IMR-90 (cell line): ENCODE data around the gene MAMLD1.

ENCODE experiments used
- CEBPB ChIP-seq: IDR thresholded peaks from 2 replicates; pipeline ENCODE4 v1.6.1; 2012; ENCODE audit warnings: low read depth, low read length, improper control_type of control experiment
- CTCF ChIP-seq: conservative IDR thresholded peaks from 2 replicates; pipeline ENCODE4 v1.5.1; 2012; ENCODE audit warnings: mild to moderate bottlenecking, low read depth, low read length, improper control_type of control experiment
- MAFK ChIP-seq: IDR thresholded peaks from 2 replicates; pipeline ENCODE4 v1.6.1; 2012; ENCODE audit warnings: low read depth, low read length, improper control_type of control experiment
- MAZ ChIP-seq: IDR thresholded peaks from 2 replicates; pipeline ENCODE4 v1.6.1; 2012; ENCODE audit warnings: low read depth, mild to moderate bottlenecking, low read length, improper control_type of control experiment, moderate library complexity, borderline replicate concordance
- POLR2A ChIP-seq: IDR thresholded peaks from 2 replicates; pipeline ENCODE4 v1.6.1; 2012; ENCODE audit warnings: mild to moderate bottlenecking, low read depth, low read length
- RAD21 ChIP-seq: IDR thresholded peaks from 2 replicates; pipeline ENCODE4 v1.6.1; 2012; ENCODE audit warnings: low read length, improper control_type of control experiment
- RFX5 ChIP-seq: IDR thresholded peaks from 2 replicates; pipeline ENCODE4 v1.8.0; 2012; ENCODE audit warnings: low read depth, mild to moderate bottlenecking, low read length, moderate library complexity
- SMC3 ChIP-seq: fragments of 150-350 bp; IDR thresholded peaks from 2 replicates; pipeline ENCODE4 v1.6.1; 2016; ENCODE audit warnings: low read depth, mild to moderate bottlenecking, antibody characterized with exemption, low read length, moderate library complexity
- TF ChIP-seq, protein P1 (sequence below): fragments of 150-350 bp; IDR thresholded peaks from 2 replicates; pipeline ENCODE4 v1.6.1; 2017; ENCODE audit warnings: mild to moderate bottlenecking, antibody characterized with exemption, low read length, low read depth

- TF ChIP-seq CTCF (no peak), CEBPB (no peak), POLR2A (no peak), SMC3 (no peak), RFX5 (no peak), MAFK (no peak), RAD21 (no peak), MAZ (no peak)
- TF ChIP-seq, protein P1, sequence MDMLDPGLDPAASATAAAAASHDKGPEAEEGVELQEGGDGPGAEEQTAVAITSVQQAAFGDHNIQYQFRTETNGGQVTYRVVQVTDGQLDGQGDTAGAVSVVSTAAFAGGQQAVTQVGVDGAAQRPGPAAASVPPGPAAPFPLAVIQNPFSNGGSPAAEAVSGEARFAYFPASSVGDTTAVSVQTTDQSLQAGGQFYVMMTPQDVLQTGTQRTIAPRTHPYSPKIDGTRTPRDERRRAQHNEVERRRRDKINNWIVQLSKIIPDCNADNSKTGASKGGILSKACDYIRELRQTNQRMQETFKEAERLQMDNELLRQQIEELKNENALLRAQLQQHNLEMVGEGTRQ = no peak
Measured at GRCh38 chrX:150460781-150461180, 97.7 kb downstream of the MAMLD1 start.
